ENCODE data around the gene SAMD5. TPM values are rescaled to one million over a fixed set of nuclear protein-coding genes. Genes with fewer than 3 reads are reported as not detected.

The SAMD5 gene
- polyA plus RNA-seq, 1 donor from 2014 or later = 14.1 TPM

GRCh38 chr6:147546501-147547368 is 38.2 kb downstream of the SAMD5 start:
- Histone ChIP-seq H3K36me3 (ENCODE audit: insufficient read depth, low read length) (no peaks in the 10 kb centered on the region), H3K79me2 (replicated peaks; ENCODE audit: insufficient read depth, low read length) (no peaks in the 10 kb centered on the region), H3K4me3 (ENCODE audit: low read length) (no peak overlapping the region), H3K27ac (ENCODE audit: low read length) (no peak overlapping the region), H2AFZ (ENCODE audit: low read depth, low read length) (no peak overlapping the region), H4K20me1 (ENCODE audit: insufficient read depth) (no peaks in the 10 kb centered on the region), H3K9ac (ENCODE audit: low read length) (no peak overlapping the region), H3K4me2 (ENCODE audit: low read length) (no peak overlapping the region), H3K9me3 (ENCODE audit: low read length) (no peaks in the 10 kb centered on the region), H3K27me3 (ENCODE audit: insufficient read depth, low read depth, low read length) (no peaks in the 10 kb centered on the region), H3K9me2 (ENCODE audit: insufficient read depth, low read length) (no peaks in the 10 kb centered on the region), H3F3A (ENCODE audit: insufficient read depth, low read length, poor library complexity, severe bottlenecking) (no peaks in the 10 kb centered on the region)
- TF ChIP-seq EP300 (conservative IDR thresholded peaks at IDR 0.05; ENCODE audit: poor library complexity, severe bottlenecking) = no peak
- no peak for TF ChIP-seq TAF1 (IDR thresholded peaks at IDR 0.05; ENCODE audit: low read depth)
- TF ChIP-seq, protein P1, sequence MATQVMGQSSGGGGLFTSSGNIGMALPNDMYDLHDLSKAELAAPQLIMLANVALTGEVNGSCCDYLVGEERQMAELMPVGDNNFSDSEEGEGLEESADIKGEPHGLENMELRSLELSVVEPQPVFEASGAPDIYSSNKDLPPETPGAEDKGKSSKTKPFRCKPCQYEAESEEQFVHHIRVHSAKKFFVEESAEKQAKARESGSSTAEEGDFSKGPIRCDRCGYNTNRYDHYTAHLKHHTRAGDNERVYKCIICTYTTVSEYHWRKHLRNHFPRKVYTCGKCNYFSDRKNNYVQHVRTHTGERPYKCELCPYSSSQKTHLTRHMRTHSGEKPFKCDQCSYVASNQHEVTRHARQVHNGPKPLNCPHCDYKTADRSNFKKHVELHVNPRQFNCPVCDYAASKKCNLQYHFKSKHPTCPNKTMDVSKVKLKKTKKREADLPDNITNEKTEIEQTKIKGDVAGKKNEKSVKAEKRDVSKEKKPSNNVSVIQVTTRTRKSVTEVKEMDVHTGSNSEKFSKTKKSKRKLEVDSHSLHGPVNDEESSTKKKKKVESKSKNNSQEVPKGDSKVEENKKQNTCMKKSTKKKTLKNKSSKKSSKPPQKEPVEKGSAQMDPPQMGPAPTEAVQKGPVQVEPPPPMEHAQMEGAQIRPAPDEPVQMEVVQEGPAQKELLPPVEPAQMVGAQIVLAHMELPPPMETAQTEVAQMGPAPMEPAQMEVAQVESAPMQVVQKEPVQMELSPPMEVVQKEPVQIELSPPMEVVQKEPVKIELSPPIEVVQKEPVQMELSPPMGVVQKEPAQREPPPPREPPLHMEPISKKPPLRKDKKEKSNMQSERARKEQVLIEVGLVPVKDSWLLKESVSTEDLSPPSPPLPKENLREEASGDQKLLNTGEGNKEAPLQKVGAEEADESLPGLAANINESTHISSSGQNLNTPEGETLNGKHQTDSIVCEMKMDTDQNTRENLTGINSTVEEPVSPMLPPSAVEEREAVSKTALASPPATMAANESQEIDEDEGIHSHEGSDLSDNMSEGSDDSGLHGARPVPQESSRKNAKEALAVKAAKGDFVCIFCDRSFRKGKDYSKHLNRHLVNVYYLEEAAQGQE (IDR thresholded peaks at IDR 0.05; ENCODE audit: borderline replicate concordance) = no peak
- TF ChIP-seq EZH2 (IDR thresholded peaks at IDR 0.05; ENCODE audit: borderline replicate concordance, insufficient read depth, low read length, poor library complexity, severe bottlenecking) = no peak
- TF ChIP-seq MXI1 (conservative IDR thresholded peaks at IDR 0.05; ENCODE audit: poor library complexity, severe bottlenecking) = no peak
- TF ChIP-seq POLR2AphosphoS5 (IDR thresholded peaks at IDR 0.05) = no peak
- TF ChIP-seq SMC3 (conservative IDR thresholded peaks at IDR 0.05; ENCODE audit: poor library complexity) = no peak
- TF ChIP-seq, protein P2, sequence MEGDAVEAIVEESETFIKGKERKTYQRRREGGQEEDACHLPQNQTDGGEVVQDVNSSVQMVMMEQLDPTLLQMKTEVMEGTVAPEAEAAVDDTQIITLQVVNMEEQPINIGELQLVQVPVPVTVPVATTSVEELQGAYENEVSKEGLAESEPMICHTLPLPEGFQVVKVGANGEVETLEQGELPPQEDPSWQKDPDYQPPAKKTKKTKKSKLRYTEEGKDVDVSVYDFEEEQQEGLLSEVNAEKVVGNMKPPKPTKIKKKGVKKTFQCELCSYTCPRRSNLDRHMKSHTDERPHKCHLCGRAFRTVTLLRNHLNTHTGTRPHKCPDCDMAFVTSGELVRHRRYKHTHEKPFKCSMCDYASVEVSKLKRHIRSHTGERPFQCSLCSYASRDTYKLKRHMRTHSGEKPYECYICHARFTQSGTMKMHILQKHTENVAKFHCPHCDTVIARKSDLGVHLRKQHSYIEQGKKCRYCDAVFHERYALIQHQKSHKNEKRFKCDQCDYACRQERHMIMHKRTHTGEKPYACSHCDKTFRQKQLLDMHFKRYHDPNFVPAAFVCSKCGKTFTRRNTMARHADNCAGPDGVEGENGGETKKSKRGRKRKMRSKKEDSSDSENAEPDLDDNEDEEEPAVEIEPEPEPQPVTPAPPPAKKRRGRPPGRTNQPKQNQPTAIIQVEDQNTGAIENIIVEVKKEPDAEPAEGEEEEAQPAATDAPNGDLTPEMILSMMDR (IDR thresholded peaks at IDR 0.05; ENCODE audit: poor library complexity, severe bottlenecking) = no peak

- TF ChIP-seq RAD21 (conservative IDR thresholded peaks at IDR 0.05) = no peak
- H3K9me3 ChIP-seq (ENCODE audit: low read length) = no peaks in the 10 kb centered on the region
- H3K9ac ChIP-seq (ENCODE audit: low read length) = no peak overlapping the region
- no peaks in the 10 kb centered on the region for H3K36me3 ChIP-seq (ENCODE audit: insufficient read depth, low read length)
- H4K20me1 ChIP-seq (ENCODE audit: insufficient read depth) = no peaks in the 10 kb centered on the region
- H3K4me3 ChIP-seq (ENCODE audit: low read length) = no peak overlapping the region
- no peaks in the 10 kb centered on the region for H3F3A ChIP-seq (ENCODE audit: insufficient read depth, low read length, poor library complexity, severe bottlenecking)
- H3K79me2 ChIP-seq (replicated peaks; ENCODE audit: insufficient read depth, low read length) = no peaks in the 10 kb centered on the region
- H3K4me2 ChIP-seq (ENCODE audit: low read length) = no peak overlapping the region
- no peak overlapping the region for H2AFZ ChIP-seq (ENCODE audit: low read depth, low read length)
- H3K9me2 ChIP-seq (ENCODE audit: insufficient read depth, low read length) = no peaks in the 10 kb centered on the region
- H3K27me3 ChIP-seq (ENCODE audit: insufficient read depth, low read depth, low read length) = no peaks in the 10 kb centered on the region
- no peak overlapping the region for H3K27ac ChIP-seq (ENCODE audit: low read length)
Measured at GRCh38 chr6:147547369-147547902, 38.9 kb downstream of the SAMD5 start.
